GM18502 (cell line): ENCODE measurements around the gene GGT1.
"Not testable (repeated sequence)": the region's sequence is repeated elsewhere in the genome, so short reads cannot be mapped to it uniquely, and the experiment has no call there.

Experiments used
- ATAC-seq: cut with Tn5 transposase; IDR thresholded peaks from one replicate; pipeline ENCODE4 v1.9.1; 2021; ENCODE audit warnings: mild to moderate bottlenecking; ENCODE audit not compliant: unreplicated experiment, poor library complexity

Gene GGT1

DNA sequence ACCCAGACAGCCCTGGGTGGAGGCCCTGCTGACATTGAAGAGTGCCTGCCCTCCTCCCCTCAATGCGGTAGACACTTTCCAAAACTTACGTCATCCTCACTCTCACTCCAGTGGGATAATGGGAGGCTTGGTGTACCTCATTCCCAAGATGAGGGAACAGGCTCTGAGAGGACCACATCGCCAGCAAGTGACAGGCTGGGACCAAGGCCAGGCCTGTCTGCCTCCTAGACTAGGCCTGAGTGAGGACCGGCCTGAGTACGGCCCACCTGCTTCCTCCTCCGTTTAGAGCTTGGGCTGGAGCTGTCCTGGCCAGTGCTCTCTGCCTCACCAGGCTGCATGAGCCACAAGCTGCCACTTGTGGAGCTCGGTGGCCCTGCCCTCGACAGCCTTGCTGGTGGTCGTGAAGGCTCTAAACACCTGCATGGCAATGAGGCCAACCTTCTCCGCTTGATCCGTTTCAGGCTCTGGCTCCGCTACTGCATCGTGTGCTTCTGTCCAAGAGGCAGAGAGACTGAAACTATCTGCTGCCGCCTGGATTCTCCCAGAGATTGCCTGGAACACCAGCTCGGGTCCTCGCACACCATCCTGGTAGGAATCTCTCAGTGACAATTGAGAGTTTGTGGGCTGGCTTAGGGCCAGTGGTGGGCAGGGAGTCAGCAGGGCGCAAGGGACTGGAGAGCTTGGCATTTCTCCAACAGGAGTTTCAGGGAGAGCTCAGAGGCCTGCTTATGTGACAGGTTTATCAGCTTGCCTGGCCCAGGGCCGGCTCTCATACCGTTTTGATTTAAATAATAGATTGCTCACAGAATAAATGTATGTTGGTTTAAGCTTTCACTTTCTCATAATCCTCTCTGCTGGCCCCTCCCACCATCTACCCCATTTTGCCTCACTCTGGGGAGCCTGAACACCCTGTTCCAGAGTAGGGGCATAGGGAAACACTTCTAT is 19.5 kb upstream of the GGT1 start:
- ATAC-seq: no peak

DNA sequence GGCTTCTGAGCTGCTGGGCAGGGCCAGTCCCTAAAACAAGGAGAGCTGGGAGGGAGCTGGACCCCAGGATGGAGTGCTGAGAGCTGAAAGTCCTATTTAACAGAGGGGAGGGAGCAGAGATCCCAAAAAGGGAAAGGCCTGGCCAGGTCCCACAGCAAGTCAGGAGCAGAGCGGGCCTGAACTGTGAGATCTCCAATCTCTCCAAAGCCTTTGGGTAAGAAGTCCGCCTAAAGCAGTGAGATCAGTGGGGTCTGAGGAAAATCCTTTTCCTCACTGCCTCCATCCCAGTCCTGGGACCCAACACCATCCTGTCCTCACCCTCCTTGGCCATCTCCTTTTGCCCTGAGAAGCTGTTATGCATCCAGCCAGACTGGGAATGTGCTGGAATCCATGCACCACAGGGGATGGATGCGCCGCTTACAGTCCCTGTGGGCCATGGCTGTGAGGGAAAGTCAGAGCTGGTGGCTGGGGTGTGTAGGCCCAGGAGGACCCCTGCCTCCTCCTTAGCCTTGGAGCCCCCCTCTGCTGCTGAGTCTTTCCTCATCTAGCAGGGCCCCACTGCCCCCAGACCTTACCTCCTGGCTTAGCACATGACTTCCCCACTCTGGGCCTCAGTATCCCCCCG is 18.7 kb upstream of the GGT1 start:
- no peak for ATAC-seq

DNA sequence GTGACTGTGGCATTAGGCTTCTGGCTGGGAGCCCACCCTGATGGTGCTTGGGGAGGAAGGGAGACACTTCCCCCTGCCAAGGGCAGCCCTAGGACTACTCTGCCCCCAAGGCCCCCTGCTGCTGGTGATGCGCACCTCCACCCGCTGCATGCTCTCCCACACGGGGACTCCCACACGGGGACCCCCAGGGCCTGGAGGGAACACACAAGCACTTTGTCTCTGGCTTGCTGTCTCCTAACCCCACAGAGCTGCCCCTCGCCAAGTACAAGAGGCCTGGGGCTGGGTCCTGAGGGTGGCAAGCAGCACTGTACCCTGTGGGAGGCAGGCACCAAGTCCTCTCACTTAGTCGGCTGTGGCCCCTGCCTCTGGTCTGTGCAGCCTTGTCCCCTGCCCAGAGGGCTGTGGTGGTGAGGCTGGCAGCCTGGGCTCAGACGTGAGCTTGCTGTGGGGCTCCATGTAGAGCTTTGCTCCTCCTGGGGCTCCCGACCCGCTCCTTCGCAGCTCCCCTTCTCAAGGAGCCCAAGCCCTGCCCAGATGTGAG is 18.1 kb upstream of the GGT1 start:
- ATAC-seq: no peak

DNA sequence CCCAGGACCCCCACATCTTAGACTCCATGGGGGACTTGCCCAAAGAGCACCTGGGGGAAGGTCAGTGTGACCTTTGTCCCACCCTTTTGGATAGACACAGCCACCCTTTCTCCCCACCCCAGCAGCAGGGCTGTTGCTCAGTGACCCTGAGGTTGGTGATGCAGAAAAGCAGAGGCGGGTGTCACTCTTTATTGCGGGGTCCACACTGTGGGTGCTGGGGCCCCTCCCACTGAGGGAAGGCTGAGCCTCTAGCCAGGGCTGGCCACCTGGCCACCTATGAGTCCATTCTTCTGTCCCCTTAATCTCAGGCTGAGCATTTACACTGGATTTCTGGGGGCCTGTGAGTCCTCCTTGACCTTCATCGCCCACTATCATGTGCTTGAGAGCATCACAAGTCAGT is 17.5 kb upstream of the GGT1 start:
- ATAC-seq: no peak

DNA sequence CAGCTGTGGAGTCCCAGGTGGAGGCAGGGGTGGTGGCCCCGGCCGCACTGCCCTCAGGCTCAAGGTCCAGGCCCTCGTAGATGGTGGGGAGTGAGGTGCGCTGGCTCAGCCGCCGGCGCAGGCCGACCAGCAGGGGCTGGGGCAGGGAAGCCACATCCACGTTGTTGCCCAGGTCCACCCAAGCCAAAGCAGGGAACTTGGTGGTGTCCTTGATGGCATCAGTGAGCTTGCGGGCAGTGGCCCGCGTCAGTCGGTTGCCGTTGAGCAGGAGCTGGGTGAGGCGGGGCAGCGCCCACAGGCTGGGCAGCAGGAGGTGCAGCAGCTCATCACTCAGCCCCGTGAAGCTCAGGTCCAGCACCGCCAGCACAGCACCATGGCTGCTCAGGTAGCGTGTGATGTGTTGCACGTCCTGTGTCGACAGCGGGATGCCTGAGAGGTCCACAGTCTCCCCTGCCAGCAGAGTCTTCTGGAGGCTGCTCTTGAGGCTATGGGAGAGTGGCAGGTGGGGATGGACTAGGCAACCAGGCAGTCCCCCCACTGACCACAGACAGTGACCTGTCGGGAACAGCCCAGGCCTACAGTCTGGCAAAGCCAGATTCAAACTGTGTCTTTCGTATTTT is 17.0 kb upstream of the GGT1 start:
- ATAC-seq: no peak

DNA sequence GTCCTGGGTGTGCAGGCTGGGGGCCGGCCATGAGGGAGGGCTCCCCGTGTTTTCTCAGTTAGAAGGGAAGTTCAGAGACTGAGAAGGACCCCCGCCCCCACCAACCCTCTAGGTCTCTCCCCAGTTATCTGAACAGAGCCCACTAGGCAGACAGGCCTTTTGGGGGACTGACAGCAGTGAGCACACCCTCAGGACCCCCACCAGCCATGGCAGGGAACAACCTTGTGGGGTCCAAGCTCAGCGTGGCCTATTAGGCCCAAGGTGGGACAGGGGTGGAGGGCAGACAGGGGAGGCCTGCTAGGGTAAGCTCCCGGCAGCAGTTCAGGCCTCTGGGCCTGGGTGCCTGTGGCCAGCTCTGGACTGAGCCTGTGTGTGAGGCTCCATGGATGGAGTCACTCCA is 15.7 kb upstream of the GGT1 start:
- no peak for ATAC-seq

DNA sequence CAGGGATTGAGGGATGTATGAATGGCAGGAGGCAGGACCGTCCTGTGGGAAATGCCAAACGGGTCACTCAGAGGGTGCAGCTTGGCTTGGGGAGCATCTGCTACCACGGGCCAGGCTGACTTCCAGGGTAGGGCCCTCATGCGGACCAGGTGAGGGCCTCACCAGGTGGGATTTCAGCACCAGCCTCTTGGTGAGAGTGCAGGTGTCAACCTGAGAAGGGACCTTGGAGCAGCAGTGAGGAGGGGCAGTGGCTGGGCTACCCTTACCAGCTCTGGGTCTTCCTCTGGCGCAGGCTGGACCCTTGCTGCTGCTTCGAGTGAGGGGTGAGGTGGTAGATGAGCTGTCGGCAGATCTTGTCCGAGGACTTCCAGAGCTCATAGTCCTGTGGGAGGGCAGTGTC is 15.0 kb upstream of the GGT1 start:
- ATAC-seq: no peak

DNA sequence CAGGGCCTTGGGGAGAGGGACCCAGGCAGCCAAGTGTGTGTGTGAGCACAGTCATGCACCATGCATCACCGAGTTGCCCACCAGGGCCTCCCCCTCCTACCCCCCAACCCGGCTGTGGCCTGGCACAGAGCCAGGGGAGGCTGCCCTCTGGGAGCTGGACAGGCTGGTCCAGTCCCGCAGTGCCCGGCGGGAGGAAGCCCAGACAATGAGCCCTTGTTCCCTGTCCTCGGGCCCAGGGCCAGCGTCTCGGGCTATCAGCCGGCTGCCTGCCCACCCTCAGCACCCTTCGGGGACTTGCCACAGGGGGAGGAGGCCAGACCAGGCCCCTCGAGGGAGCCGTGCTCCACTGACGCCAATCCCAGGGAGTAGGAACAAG is 14.6 kb upstream of the GGT1 start:
- no peak for ATAC-seq

DNA sequence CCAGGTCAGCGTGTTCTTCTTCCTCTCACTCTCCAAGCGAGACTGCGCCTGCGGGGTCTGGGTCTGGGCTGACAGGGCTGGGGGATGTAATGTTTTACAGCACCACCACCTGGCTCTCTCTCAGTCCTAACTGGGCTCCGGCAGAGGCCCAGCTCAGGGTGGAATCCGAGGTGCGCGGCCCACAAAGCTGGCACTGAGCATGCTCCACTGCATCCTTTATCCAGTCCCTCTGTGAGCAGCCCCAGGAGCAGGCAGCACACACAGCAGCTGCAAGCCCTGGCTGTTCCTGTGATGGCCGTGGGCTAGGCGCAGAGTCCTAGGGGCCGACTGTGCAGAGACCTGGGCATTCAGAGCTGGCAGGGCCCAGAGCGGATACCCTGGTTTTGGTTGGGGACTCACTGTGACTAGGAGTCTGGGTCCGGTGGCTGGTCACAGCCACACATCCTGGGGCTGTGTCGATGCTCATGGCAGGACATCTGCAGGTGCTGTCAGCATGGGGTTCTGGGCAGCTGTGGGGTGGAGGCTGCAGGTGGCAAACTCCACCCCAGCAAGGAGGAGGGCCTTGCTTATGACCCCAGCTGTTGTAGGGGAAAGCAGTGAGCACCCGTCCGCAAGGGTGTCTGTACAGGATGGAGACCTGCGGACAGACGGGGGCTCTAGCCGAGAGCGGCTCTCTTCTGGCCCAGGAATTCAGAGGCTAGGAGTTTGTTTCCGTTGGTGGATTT is 14.1 kb upstream of the GGT1 start:
- ATAC-seq: no peak

DNA sequence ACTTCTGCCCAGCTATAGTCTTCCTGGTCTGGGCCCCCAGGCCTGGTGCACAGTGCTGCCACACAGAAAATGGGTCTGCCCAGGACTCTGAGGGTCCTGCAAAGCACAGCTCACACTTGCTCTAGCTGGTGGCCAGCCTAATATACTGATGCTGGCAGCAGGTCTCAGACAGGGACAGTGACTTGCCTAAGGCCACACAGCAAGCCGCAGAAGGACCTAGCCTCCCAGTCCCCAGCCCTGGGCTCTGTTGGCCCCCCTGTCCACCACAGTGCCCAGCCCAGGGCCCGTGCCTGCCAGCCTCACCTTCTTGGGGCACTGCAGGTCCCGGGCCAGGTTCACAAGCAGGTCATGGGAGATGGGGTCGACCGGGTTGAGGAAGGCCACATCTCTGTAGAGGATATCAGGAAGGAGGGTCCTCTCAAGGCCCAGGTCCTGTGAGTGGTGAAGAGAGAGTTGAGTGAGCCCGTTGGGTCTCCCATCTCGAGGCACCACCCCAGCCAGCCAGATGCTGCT is 13.4 kb upstream of the GGT1 start:
- ATAC-seq: no peak

DNA sequence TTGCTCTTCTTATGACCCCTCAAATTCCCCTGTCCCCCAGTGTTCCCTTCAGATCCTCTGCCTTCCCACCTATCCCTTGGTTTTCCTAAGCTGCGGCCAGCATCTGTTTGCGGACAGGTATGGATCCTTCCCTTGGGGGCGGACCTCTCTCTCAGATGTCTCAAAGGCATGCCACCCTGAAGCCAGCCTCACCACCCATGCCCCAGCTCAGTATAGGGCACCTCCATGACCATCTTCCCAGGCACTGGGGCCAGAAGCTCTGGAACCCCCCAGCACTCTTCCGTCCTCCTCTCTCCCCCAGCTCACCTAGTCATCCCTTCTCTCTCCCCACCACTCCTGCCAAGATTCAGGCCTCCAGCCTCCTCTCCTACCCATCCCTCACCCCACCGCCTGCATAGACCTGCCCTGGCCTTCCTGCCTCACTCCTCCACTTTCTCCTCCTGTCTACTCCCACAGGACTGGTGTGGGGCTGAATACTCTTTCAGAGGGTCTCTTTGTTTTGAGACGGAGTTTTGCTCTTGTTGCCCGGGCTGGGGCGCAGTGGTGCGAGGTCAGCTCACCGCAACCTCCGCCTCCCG is 12.3 kb upstream of the GGT1 start:
- no peak for ATAC-seq

DNA sequence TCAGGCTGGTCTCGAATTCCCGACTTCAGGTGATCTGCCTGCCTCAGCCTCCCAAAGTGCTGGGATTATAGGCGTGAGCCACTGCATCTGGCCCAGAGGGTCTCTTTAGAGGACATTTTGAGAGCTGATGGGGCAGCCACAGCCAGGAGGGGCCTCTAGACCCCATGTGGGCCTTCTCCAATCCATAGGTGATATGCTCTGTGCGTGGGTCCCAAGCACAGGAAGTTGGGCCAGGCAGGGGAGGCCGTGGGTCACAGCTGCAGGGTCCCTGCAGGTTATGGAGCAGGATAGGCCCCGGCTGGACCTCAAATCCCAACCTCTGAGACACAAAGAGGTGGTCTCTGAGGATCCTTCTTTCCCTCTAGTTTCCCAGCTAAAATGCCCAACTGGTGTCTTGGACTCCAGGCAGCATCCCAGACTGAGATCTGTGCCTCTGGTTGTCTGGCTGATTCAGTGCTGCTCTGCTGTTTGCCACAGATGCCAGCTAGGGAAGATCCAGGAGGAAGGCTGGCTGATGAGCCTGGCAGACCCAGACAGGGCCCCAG is 11.6 kb upstream of the GGT1 start:
- no peak for ATAC-seq

DNA sequence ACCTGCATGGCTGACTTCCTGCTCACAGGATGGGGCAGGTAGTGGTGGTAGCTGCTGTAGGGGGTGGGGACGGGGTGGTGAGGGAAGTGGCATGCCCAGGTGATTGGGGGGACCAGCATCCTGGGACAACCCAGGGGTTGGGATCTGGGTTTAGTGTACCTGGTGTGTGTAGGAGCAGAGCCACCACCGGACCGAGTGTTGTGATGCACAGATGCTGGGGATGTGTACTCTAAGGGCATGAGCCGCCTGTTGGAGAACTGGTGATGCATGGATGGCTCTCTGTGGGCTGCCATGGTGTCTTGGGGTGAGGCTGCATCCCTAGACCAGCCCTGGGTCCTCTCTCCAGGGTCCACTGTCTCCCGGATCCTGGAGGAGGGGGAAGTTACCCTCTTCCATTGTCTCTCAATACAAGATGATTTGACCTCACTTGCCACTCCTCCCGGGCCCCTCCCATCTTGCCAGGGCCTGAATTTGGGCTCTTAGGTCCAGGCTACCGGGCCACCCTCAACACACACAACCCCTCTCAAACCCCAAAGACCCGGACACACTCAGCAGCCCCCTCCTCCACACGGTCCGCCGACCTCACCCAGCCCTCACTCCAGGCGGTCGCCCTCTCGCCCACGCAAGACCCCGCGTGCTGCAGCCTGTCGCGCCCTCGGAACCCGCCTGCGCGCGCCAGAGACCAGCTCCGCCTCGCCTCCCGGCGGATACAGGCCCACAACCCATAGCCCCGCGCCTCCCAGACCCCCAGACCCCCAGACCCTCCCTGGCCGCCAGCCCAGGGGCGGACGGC is 10.7 kb upstream of the GGT1 start:
- peak; percentile 22 for ATAC-seq

DNA sequence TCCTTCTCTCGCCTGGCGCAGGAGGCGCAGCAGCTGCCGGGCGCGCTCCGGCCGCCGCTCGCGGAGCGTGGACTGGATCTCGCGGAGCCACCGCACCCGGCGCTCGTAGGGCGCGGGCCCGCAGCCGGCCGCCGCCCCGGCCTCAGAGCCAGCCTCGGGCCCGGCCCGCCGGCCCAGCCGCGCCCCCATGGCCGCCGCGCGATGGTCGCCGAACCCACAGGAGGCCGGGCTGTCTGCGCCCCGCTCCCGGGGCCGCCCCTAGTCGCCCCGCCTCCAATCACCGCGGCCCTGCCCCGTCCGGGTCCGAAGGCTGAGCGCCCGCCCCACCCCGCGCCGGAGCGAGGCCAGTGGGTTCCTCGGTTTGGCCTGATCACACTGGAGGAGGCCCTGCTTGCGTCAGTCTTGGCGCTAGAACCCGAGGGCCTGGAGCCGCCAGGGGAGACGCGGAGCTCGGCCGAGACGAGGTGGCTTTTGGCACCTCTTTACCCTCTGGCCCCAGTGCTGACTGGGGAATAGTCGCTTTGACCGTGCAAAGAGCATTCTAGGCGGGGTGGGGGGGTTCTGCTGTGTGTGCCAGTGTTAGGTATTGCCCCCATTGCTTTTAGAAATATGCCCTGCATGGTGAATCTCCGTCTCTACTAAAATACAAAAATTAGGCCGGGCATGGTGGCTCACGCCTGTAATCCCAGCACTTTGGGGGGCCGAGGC is 10.0 kb upstream of the GGT1 start, which contains the start of gene LRRC75B:
Gene LRRC75B, minus strand, starts transcription at position 223 of the 708 bp plus-strand sequence. Its CDS starts 34 bp downstream, at position 189.
- ATAC-seq: peak; percentile 69

DNA sequence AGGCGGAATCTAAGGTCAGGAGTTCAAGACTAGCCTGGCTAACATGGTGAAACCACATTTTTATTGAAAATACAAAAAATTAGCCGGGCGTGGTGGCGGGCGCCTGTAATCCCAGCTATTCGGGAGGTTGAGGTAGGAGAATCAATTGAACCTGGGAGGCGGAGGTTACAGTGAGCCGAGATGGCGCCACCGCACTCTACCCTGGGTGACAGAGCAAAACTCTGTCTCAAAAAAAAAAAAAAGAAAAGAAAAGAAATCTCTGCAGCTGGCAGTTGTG is 9.5 kb upstream of the GGT1 start:
- not testable (repeated sequence) for ATAC-seq

DNA sequence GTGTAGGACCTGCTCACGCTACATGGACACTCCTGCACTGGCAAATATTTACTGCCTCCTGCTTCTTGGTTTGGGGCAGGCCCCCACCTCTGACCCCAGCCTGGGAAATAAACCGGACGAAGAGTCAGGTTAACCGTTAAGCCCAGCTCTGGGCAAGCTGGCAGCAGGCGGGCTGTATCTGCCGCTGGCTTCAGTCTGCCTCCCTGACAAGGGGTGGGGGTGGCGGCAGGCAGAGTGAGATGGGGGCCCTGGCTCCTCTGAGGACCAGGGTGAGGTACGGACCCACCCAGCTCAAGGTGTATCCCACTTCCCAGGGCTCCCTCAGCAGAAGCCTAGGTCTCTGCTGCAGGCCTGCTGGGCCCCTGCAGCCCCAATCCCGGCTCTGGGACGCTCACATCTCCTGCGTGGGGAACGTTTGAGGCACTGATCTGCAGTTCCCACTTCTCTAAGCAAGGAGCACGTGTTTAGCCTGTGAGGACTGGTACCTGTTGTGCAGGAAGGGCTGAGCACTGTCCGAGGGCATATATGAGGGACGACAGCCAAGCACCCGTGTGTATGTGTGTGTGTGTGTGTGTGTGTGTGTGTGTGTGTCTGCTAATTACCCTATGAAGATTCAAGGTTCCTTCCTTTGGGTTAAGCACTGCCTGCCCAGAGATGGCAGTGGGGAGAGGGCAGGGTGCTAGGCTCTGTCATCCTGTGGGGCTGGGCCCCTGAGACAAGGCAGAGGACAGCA is 9.0 kb upstream of the GGT1 start:
- ATAC-seq: no peak

DNA sequence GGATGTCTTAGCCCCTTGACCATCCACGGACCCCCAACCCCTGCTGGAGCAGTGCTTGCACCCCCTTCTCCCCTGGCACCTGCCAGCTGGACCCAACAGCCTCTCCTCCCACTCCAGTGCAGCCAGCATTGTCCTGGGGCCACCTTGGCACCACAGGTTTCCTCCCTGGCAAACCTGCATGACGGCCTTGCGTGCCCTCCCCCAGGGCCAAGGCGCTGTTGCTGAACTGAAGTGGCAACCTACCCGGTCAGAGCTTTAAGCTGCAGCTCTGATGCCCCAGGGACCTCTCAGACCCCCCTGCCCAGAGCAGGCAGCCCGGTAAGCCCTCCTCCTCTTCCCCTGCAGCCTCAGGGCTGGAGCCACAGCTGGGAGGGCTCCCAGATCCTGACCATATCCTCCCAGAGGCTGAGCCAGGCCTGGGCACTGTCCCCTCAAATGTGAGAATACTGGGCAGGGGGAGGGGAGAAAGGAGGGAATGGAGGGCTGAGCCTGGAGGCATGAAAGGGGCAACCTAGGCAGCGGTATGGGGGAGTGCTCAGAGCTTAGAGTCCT is 8.3 kb upstream of the GGT1 start:
- no peak for ATAC-seq
